GM12892 (cell line): ENCODE measurements around the gene CRYL1.

Experiments
- POLR2A ChIP-seq: IDR thresholded peaks from 2 replicates; pipeline ENCODE4 v1.6.1; 2011; ENCODE audit warnings: low read depth, low read length, control low read depth
- POLR2AphosphoS5 ChIP-seq: IDR thresholded peaks from 2 replicates; pipeline ENCODE4 v1.6.1; 2011; ENCODE audit warnings: low read depth, low read length, control low read depth
- TAF1 ChIP-seq: IDR thresholded peaks from 2 replicates; pipeline ENCODE4 v1.6.1; 2011; ENCODE audit warnings: low read depth, mild to moderate bottlenecking, control low read depth, low read length, borderline replicate concordance

DNA sequence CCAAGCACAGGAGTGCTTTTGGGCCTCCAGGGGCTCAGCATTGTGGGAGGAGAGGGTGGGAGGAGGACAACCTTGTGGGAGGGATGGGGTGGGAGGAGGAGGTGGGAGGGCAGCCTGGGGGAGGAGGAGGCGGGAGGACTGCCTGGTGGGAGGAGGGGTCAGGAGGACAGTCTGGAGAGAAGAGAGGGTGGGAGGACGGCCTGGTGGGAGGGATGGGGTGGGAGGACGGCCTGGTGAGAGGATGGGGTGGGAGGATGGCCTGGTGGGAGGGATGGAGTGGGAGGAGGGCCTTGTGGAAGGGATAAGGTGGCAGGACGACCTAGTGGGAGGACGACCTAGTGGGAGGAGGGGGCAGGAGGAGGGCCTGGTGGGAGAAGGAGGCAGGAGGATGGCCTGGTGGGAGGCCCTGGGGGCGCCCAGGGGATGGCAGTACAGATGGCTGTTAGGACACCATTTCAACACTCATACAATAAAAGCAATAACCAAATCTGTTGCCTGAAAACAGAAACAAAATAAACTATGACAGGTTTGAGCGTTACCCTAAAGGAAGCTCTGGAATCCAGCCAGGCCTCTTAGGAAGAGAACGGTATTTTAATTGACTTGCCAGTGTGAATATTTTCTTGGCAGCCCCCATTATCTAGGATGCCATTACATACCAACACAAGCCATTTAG, 63.7 kb downstream of the CRYL1 start:
- no peak for TF ChIP-seq POLR2A
- TF ChIP-seq POLR2AphosphoS5 = no peak
- no peak for TF ChIP-seq TAF1
